Liver (tissue), 3 donors: Measurements from ENCODE around the gene TMEM272.

Experiments
- ATF3 ChIP-seq: IDR thresholded peaks from 2 replicates; pipeline ENCODE4 v1.6.1; 2016; ENCODE audit warnings: antibody characterized with exemption
- CTCF ChIP-seq: fragments of 150-350 bp; IDR thresholded peaks from 2 replicates; pipeline ENCODE4 v1.5.1; 2017; ENCODE audit warnings: improper control_type of control experiment, low read depth, low read length; ENCODE audit not compliant: missing input control
- HNF4A ChIP-seq, 2 donors: conservative IDR thresholded peaks; 2 replicates each; pipeline ENCODE4 v1.6.1; 2016; ENCODE audit warnings: antibody characterized with exemption in 2 of 2, mild to moderate bottlenecking in 2 of 2
- JUND ChIP-seq, 2 donors: IDR thresholded peaks; 2 replicates each; pipeline ENCODE4 v1.6.1; 2016; ENCODE audit warnings: antibody characterized with exemption in 2 of 2
- MAX ChIP-seq: IDR thresholded peaks from 2 replicates; pipeline ENCODE4 v1.6.1; 2016; ENCODE audit warnings: antibody characterized with exemption
- NR2F2 ChIP-seq: IDR thresholded peaks from 2 replicates; pipeline ENCODE4 v1.6.1; 2016; ENCODE audit warnings: antibody characterized with exemption
- SP1 ChIP-seq: IDR thresholded peaks from 2 replicates; pipeline ENCODE4 v1.6.1; 2018; ENCODE audit warnings: antibody characterized with exemption, mild to moderate bottlenecking
- TAF1 ChIP-seq: conservative IDR thresholded peaks from 2 replicates; pipeline ENCODE4 v1.6.1; 2016; ENCODE audit warnings: antibody characterized with exemption, mild to moderate bottlenecking
- YY1 ChIP-seq: IDR thresholded peaks from 2 replicates; pipeline ENCODE4 v1.6.1; 2016; ENCODE audit warnings: antibody characterized with exemption, mild to moderate bottlenecking
- ZBTB33 ChIP-seq: IDR thresholded peaks from 2 replicates; pipeline ENCODE4 v1.6.1; 2016; ENCODE audit warnings: antibody characterized with exemption
- donor health status: healthy.
- donor health status: healthy.

GRCh38 chr13:51829568-51829899 is 15.4 kb downstream of the TMEM272 start:
- TF ChIP-seq TAF1 (no peak), CTCF (no peak), MAX (no peak), JUND (IDR thresholded peaks at IDR 0.05) (no peak), HNF4A (conservative IDR thresholded peaks at IDR 0.05) (no peak), ZBTB33 (no peak), SP1 (no peak), ATF3 (no peak), NR2F2 (no peak), YY1 (no peak)
